Inflammatory macrophage treated with lipopolysaccharide for 1 hour (primary cell): ENCODE data around the gene RNF114.
A peak's percentile ranks its signal among the peaks of the same experiment; 100 is the strongest.
"Not testable (repeated sequence)": the region's sequence is repeated elsewhere in the genome, so short reads cannot be mapped to it uniquely, and the experiment has no call there.

Source experiments
- DNase-seq, 2 donors: peaks; one replicate each; pipeline ENCODE4 v3.0.0-alpha.2; 2020 to 2022

The RNF114 gene

GRCh38 chr20:49928411-49929141, 7.6 kb upstream of the RNF114 start:
- peak; percentile 74 to 96 for DNase-seq

- DNase-seq: no peak
Observed at GRCh38 chr20:49929142-49929494, 7.1 kb upstream of the RNF114 start.

- DNase-seq: no peak
Observed at GRCh38 chr20:49935746-49936152, 448 bp upstream of the RNF114 start.

- peak in 1 of 2 donors; percentile 31 for DNase-seq
Observed at GRCh38 chr20:49937027-49937929, 1.1 kb downstream of the RNF114 start.

- no peak for DNase-seq
Observed at GRCh38 chr20:49938173-49939163, 2.3 kb downstream of the RNF114 start.

GRCh38 chr20:49941456-49941855, 5.3 kb downstream of the RNF114 start:
- no peak for DNase-seq

GRCh38 chr20:49942303-49942702, 6.1 kb downstream of the RNF114 start:
- no peak for DNase-seq

- DNase-seq: no peak
Observed at GRCh38 chr20:49942942-49943341, 6.7 kb downstream of the RNF114 start.

- DNase-seq: no peak
Observed at GRCh38 chr20:49945306-49945700, 9.1 kb downstream of the RNF114 start.

GRCh38 chr20:49945701-49946477, 9.7 kb downstream of the RNF114 start:
- no peak for DNase-seq

- no peak for DNase-seq
Observed at GRCh38 chr20:49948178-49948577, 12.0 kb downstream of the RNF114 start.

- DNase-seq: peak in 1 of 2 donors; percentile 42
Observed at GRCh38 chr20:49948809-49949507, 12.8 kb downstream of the RNF114 start.

- DNase-seq: no peak
Observed at GRCh38 chr20:49951151-49951550, 15.0 kb downstream of the RNF114 start.

- no peak for DNase-seq
Observed at GRCh38 chr20:49955167-49955566, 19.0 kb downstream of the RNF114 start.

- not testable (repeated sequence) for DNase-seq
Observed at GRCh38 chr20:49955830-49956396, 19.7 kb downstream of the RNF114 start.

GRCh38 chr20:49956689-49957088, 20.5 kb downstream of the RNF114 start:
- no peak for DNase-seq

GRCh38 chr20:49957089-49957938, 21.1 kb downstream of the RNF114 start:
- DNase-seq: not testable (repeated sequence)

- DNase-seq: no peak
Observed at GRCh38 chr20:49961413-49961812, 25.2 kb downstream of the RNF114 start.

- DNase-seq: peak; percentile 60 to 81
Observed at GRCh38 chr20:49964964-49965780, 29.0 kb downstream of the RNF114 start.
